ENCODE measurements around the gene STAT6.

Gene STAT6

GRCh38 chr12:57088354-57089270 is 22.6 kb downstream of the STAT6 start, which contains the start of gene NAB2:
Gene NAB2, plus strand, starts transcription at chr12:57089114. Its CDS starts 158 bp downstream, at chr12:57089272.
- TF ChIP-seq CTCF (IDR thresholded peaks at IDR 0.05; ENCODE audit: extremely low read depth, insufficient read depth, missing control alignments), result no peak
- DNase-seq (ENCODE audit: low spot score), result peak; percentile 96
- in situ Hi-C loops (cut with MboI; ENCODE audit: low pct_unique_long_range_greater_than_20kb, low sequenced_read_pairs, unreplicated experiment), result no loop called here

- no peak for TF ChIP-seq CTCF (IDR thresholded peaks at IDR 0.05; ENCODE audit: extremely low read depth, insufficient read depth, missing control alignments)
- in situ Hi-C loops (cut with MboI; ENCODE audit: low pct_unique_long_range_greater_than_20kb, low sequenced_read_pairs, unreplicated experiment), result no loop called here
- peak; percentile 90 for DNase-seq (ENCODE audit: low spot score)
Measured at GRCh38 chr12:57087691-57088353, 23.3 kb downstream of the STAT6 start.

- DNase-seq (ENCODE audit: low spot score), result peak; percentile 81
- no peak for TF ChIP-seq CTCF (IDR thresholded peaks at IDR 0.05; ENCODE audit: extremely low read depth, insufficient read depth, missing control alignments)
- in situ Hi-C loops (cut with MboI; ENCODE audit: low pct_unique_long_range_greater_than_20kb, low sequenced_read_pairs, unreplicated experiment), result no loop called here
Measured at GRCh38 chr12:57087010-57087690, 24.0 kb downstream of the STAT6 start.

GRCh38 chr12:57086493-57087009 is 24.6 kb downstream of the STAT6 start:
- in situ Hi-C loops (cut with MboI; ENCODE audit: low pct_unique_long_range_greater_than_20kb, low sequenced_read_pairs, unreplicated experiment), result no loop called here
- peak; percentile 43 for TF ChIP-seq CTCF (IDR thresholded peaks at IDR 0.05; ENCODE audit: extremely low read depth, insufficient read depth, missing control alignments)
- DNase-seq (ENCODE audit: low spot score), result peak; percentile 45

- peak; percentile 16 for DNase-seq (ENCODE audit: low spot score)
- in situ Hi-C loops (cut with MboI; ENCODE audit: low pct_unique_long_range_greater_than_20kb, low sequenced_read_pairs, unreplicated experiment), result no loop called here
- no peak for TF ChIP-seq CTCF (IDR thresholded peaks at IDR 0.05; ENCODE audit: extremely low read depth, insufficient read depth, missing control alignments)
Measured at GRCh38 chr12:57085999-57086492, 25.1 kb downstream of the STAT6 start.

- TF ChIP-seq CTCF (IDR thresholded peaks at IDR 0.05; ENCODE audit: extremely low read depth, insufficient read depth, missing control alignments), result no peak
- in situ Hi-C loops (cut with MboI; ENCODE audit: low pct_unique_long_range_greater_than_20kb, low sequenced_read_pairs, unreplicated experiment), result no loop called here
- DNase-seq (ENCODE audit: low spot score), result no peak
Measured at GRCh38 chr12:57080855-57081254, 30.3 kb downstream of the STAT6 start.

All from GM13977 (cell line).